Measurements from ENCODE around the gene RNF223.
"Not testable (repeated sequence)": the region's sequence is repeated elsewhere in the genome, so short reads cannot be mapped to it uniquely, and the experiment has no call there.

The RNF223 gene

DNA sequence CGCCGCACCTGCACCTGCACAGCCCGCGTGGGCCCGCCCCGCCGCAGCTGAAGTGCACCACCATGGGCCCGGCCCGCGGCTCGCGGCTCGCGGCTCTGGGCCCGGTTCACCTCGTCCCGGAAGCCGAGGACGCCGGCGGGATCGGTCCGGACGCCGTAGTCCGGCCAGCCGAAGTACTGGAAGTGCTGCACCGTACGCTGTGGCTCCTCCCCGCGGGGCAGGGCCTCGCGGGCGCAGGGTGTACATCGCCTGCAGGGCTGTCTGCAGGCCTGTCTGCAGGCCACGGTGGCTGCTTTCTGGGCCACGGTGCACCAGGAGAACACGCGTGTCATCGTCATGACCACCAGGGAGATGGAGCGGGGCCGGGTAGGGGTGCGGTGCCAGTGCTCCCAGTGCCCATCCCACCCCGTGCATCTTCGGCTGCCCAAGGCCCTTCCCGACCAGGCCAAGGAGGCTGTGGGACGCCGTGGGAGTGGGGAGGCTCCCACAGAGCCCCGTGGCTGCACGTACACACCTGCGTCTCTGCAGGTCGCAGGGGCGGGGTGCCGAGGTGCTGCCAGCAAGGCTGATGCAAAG lies 6.7 kb downstream of the RNF223 start:
- Mint-ChIP-seq H3K4me3 (no peak overlapping the region), H3K9me3 (no peaks in the 10 kb centered on the region), H3K36me3 (ENCODE audit: low read depth) (no peaks in the 10 kb centered on the region), H3K27ac (no peak overlapping the region), H3K4me1 (ENCODE audit: low read depth) (peaks cover 5% of the 10 kb centered on the region), H3K27me3 (ENCODE audit: low read depth) (no peaks in the 10 kb centered on the region)
- no peak for DNase-seq (ENCODE audit: low spot score)

DNA sequence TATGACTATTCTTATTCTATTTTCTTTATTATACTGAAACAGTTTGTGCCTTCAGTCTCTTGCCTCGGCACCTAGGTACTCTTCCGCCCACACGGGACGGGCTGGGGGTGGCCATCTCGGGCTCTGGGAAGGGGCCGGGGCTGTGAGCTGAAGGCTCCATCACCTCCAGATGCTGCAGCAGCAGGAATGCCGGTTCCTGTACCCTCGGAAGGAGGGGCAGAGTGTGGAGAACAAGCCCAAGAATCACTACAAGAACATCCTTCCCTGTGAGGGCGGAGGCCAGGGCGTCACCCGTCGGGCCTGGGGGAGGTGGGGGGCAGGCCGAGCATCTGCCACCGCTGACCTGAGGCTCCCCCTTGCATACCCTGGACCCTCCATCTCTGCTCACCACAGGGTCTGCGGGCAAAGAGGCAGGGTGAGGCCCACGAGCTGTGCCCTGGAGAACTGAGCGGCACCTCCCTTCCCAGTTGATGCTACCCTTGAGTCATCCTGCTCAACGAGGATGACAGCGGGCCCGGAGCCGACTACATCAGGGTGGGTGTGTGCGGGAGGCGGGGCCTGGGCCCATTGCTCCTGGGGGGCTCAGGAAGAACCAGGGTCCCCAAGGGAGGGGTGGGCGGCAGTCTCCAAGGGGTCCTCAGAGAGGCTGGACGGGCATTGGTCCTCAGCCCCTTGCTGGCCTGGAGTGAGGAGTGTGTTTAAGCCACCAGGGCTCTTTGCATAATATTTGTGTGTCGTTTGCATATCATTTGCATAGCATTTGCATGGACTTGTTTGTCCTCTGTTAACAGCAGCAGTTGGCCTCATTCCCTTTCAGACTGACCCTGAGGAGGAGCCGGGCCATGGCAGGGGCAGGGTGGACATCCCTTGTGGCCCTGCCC lies 7.5 kb downstream of the RNF223 start:
- H3K4me1 Mint-ChIP-seq (ENCODE audit: low read depth), result peaks cover 5% of the 10 kb centered on the region

GRCh38 chr1:1065940-1066304 lies 8.2 kb downstream of the RNF223 start:
- H3K36me3 Mint-ChIP-seq (ENCODE audit: low read depth); H3K27me3 Mint-ChIP-seq (ENCODE audit: low read depth); DNase-seq (ENCODE audit: low spot score); H3K4me1 Mint-ChIP-seq (ENCODE audit: low read depth); H3K27ac Mint-ChIP-seq; H3K4me3 Mint-ChIP-seq; H3K9me3 Mint-ChIP-seq: not testable (repeated sequence)

More for the DNA sequence above, 7.5 kb downstream of the RNF223 start:
- no peak overlapping the region for H3K4me3 Mint-ChIP-seq
- no peaks in the 10 kb centered on the region for H3K9me3 Mint-ChIP-seq
- DNase-seq (ENCODE audit: low spot score), result no peak
- H3K36me3 Mint-ChIP-seq (ENCODE audit: low read depth), result no peaks in the 10 kb centered on the region
- H3K27ac Mint-ChIP-seq, result no peak overlapping the region
- peaks cover 2% of the 10 kb centered on the region for H3K27me3 Mint-ChIP-seq (ENCODE audit: low read depth)

DNA sequence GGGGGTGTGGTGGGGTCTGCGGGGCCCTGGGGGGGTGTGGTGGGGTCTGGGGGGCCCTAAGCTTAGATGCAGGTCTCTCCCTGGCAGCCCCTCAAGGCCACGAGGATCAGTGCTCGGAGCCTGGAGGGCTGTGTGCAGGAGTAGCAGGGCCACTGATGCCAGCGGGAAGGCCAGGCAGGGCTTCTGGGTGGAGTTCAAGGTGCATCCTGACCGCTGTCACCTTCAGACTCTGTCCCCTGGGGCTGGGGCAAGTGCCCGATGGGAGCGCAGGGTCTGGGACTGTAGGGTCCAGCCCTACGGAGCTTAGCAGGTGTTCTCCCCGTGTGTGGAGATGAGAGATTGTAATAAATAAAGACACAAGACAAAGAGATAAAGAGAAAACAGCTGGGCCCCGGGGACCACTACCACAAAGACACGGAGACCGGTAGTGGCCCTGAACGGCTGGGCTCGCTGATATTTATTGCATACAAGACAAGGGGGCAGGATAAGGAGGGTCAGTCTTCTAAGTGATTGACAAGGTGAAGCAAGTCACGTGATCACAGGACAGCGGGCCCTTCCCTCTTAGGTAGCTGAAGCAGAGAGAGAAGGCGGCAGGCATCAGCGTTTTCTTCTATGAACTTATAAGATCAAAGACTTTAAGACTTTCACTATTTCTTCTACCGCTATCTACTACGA lies 8.7 kb downstream of the RNF223 start:
- peaks cover 5% of the 10 kb centered on the region for H3K4me1 Mint-ChIP-seq (ENCODE audit: low read depth)
- DNase-seq (ENCODE audit: low spot score), result no peak
- no peak overlapping the region for H3K4me3 Mint-ChIP-seq
- H3K9me3 Mint-ChIP-seq, result no peaks in the 10 kb centered on the region
- H3K27ac Mint-ChIP-seq, result no peak overlapping the region
- peaks cover 10% of the 10 kb centered on the region for H3K27me3 Mint-ChIP-seq (ENCODE audit: low read depth)
- H3K36me3 Mint-ChIP-seq (ENCODE audit: low read depth), result no peaks in the 10 kb centered on the region

DNA sequence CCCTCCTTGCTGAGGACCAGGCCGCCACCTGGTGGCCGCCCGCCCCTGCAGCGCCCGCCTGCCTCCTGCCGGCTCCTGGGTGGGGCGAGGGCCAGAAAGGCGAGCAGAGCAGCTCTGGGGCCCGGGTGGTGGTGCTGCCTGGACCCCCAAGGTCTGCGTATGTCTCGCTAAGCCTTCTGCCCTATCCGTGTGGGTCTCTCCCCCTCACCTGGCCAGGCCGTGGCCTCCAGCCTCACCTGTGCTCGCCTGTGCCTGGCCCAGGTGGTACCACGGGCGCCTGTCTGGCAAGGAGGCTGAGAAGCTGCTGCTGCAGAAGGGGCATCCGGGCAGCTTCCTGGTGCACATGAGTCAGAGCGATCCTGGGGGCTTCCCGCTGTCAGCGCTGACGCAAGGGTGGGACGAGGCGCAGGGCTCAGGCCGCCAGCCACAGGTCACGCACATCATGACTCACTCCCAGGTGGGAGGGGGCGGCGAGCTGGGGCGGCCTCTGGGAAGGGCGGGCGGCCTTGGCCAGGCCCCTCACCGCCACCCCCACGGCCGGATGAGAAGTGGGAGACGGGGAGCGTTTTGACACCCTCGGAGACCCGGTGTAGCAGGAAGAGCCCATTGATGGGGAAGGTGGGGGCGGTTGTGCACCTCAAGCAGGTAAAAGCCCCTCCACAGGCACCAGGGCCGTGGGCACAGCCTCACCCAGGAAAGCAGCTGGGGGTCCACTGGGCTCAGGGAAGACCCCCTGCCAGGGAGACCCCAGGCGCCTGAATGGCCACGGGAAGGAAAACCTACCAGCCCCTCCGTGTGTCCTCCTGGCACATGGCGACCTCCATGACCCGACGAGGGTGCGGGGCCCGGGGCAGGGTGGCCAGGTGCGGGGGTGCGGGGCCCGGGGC lies 9.9 kb downstream of the RNF223 start:
- DNase-seq (ENCODE audit: low spot score), result peak; percentile 86
- peaks cover 15% of the 10 kb centered on the region for H3K27me3 Mint-ChIP-seq (ENCODE audit: low read depth)
- H3K4me1 Mint-ChIP-seq (ENCODE audit: low read depth), result peaks cover 5% of the 10 kb centered on the region
- H3K9me3 Mint-ChIP-seq, result no peaks in the 10 kb centered on the region
- peak overlapping the region; percentile 12 for H3K4me3 Mint-ChIP-seq
- no peak overlapping the region for H3K27ac Mint-ChIP-seq
- no peaks in the 10 kb centered on the region for H3K36me3 Mint-ChIP-seq (ENCODE audit: low read depth)

- Mint-ChIP-seq H3K27me3 (ENCODE audit: low read depth) (peaks cover 18% of the 10 kb centered on the region), H3K4me1 (ENCODE audit: low read depth) (peaks cover 5% of the 10 kb centered on the region), H3K27ac (no peak overlapping the region), H3K9me3 (no peaks in the 10 kb centered on the region), H3K4me3 (peak overlapping the region; percentile 29), H3K36me3 (ENCODE audit: low read depth) (no peaks in the 10 kb centered on the region)
- no peak for DNase-seq (ENCODE audit: low spot score)
These were observed 10.7 kb downstream of the RNF223 start for GRCh38 chr1:1063261-1063944.

- Mint-ChIP-seq H3K4me1 (ENCODE audit: low read depth) (peaks cover 7% of the 10 kb centered on the region), H3K27me3 (ENCODE audit: low read depth) (peaks cover 25% of the 10 kb centered on the region), H3K27ac (no peak overlapping the region), H3K36me3 (ENCODE audit: low read depth) (no peaks in the 10 kb centered on the region), H3K4me3 (peak overlapping the region; percentile 51), H3K9me3 (no peaks in the 10 kb centered on the region)
- no peak for DNase-seq (ENCODE audit: low spot score)
These were observed 11.6 kb downstream of the RNF223 start for GRCh38 chr1:1062348-1063163.

GRCh38 chr1:1061682-1062345 lies 12.3 kb downstream of the RNF223 start:
- no peak for DNase-seq (ENCODE audit: low spot score)
- peaks cover 7% of the 10 kb centered on the region for H3K4me1 Mint-ChIP-seq (ENCODE audit: low read depth)
- no peak overlapping the region for H3K27ac Mint-ChIP-seq
- H3K4me3 Mint-ChIP-seq, result peak overlapping the region; percentile 51
- H3K36me3 Mint-ChIP-seq (ENCODE audit: low read depth), result no peaks in the 10 kb centered on the region
- peaks cover 27% of the 10 kb centered on the region for H3K27me3 Mint-ChIP-seq (ENCODE audit: low read depth)
- H3K9me3 Mint-ChIP-seq, result no peaks in the 10 kb centered on the region

- Mint-ChIP-seq H3K4me1 (ENCODE audit: low read depth) (peaks cover 4% of the 10 kb centered on the region), H3K36me3 (ENCODE audit: low read depth) (no peaks in the 10 kb centered on the region), H3K4me3 (peak overlapping the region; percentile 72), H3K27me3 (ENCODE audit: low read depth) (peaks cover 27% of the 10 kb centered on the region), H3K27ac (no peak overlapping the region), H3K9me3 (no peaks in the 10 kb centered on the region)
- DNase-seq (ENCODE audit: low spot score), result no peak
These were observed 13.7 kb downstream of the RNF223 start for GRCh38 chr1:1060281-1061000.

- peak; percentile 87 for DNase-seq (ENCODE audit: low spot score)
- peaks cover 3% of the 10 kb centered on the region for H3K4me1 Mint-ChIP-seq (ENCODE audit: low read depth)
- peaks cover 27% of the 10 kb centered on the region for H3K27me3 Mint-ChIP-seq (ENCODE audit: low read depth)
- H3K27ac Mint-ChIP-seq, result no peak overlapping the region
- no peaks in the 10 kb centered on the region for H3K36me3 Mint-ChIP-seq (ENCODE audit: low read depth)
- no peaks in the 10 kb centered on the region for H3K9me3 Mint-ChIP-seq
- H3K4me3 Mint-ChIP-seq, result peak overlapping the region; percentile 72
These were observed 14.4 kb downstream of the RNF223 start for GRCh38 chr1:1059494-1060280.

DNA sequence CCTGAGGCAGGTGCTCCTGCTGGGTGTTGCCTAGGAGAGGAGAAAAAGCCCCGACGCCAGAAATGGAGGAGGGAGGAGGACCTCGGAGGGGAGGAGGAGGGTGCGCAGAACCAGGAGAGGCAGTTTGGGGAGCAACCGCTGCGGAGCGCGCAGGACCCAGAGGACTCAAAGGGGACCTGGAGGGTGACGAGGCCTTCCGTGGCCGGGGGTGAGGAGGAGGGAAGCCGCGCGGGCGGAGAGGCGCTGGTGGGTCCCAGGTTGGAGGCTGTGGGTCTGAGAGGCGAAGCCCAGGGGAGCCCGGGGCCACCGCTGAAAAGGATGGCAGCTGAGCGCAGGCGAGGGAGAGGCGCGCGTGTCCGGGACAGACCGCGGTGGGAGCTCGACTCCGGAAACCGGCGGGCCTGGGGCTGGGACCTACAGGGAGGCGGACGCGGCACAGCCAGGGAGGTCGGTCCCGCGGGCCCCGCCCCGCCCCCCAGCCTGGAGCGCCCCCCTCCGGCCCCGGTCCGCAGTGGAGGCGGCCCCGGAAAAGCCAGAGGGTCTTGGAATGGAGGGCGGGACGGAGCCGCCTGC lies 15.1 kb downstream of the RNF223 start:
- peaks cover 27% of the 10 kb centered on the region for H3K27me3 Mint-ChIP-seq (ENCODE audit: low read depth)
- DNase-seq (ENCODE audit: low spot score), result peak; percentile 62
- H3K4me3 Mint-ChIP-seq, result peak overlapping the region; percentile 76
- no peak overlapping the region for H3K27ac Mint-ChIP-seq
- no peaks in the 10 kb centered on the region for H3K9me3 Mint-ChIP-seq
- peaks cover 3% of the 10 kb centered on the region for H3K4me1 Mint-ChIP-seq (ENCODE audit: low read depth)
- H3K36me3 Mint-ChIP-seq (ENCODE audit: low read depth), result no peaks in the 10 kb centered on the region
